H9 (cell line): ENCODE data around the gene LYRM9. TPM values are rescaled to one million over a fixed set of nuclear protein-coding genes. Genes with fewer than 3 reads are reported as not detected.

ENCODE experiments used
- DNase-seq: peaks from one replicate; pipeline ENCODE4 v3.0.0-alpha.2; 2017
- H2AFZ ChIP-seq: one replicate; pipeline ENCODE4 v1.6.1; 2013; ENCODE audit warnings: mild to moderate bottlenecking, low read length, control low read depth, moderate library complexity
- H2AK5ac ChIP-seq: 2 replicates; pipeline ENCODE4 v1.6.1; 2013; ENCODE audit warnings: low read length, control low read depth, mixed read lengths; ENCODE audit not compliant: insufficient read length
- H2BK120ac ChIP-seq: one replicate; pipeline ENCODE4 v1.6.1; 2013; ENCODE audit warnings: low read depth, mild to moderate bottlenecking, low read length, control low read depth, inconsistent platforms; ENCODE audit not compliant: poor library complexity, severe bottlenecking
- H2BK12ac ChIP-seq: 2 replicates; pipeline ENCODE4 v1.6.1; 2013; ENCODE audit warnings: low read length, control low read depth, mixed read lengths, low read depth; ENCODE audit not compliant: insufficient read length
- H2BK15ac ChIP-seq: 2 replicates; pipeline ENCODE4 v1.6.1; 2013; ENCODE audit warnings: low read depth, low read length, control low read depth
- H2BK20ac ChIP-seq: one replicate; pipeline ENCODE4 v1.6.1; 2013; ENCODE audit warnings: low read depth, mild to moderate bottlenecking, low read length, control low read depth, inconsistent platforms; ENCODE audit not compliant: poor library complexity, severe bottlenecking
- H2BK5ac ChIP-seq: 2 replicates; pipeline ENCODE4 v1.6.1; 2013; ENCODE audit warnings: low read length, control low read depth, mixed read lengths; ENCODE audit not compliant: insufficient read length
- H3K14ac ChIP-seq: 2 replicates; pipeline ENCODE4 v1.6.1; 2013; ENCODE audit warnings: low read length, control low read depth; ENCODE audit not compliant: insufficient read depth
- H3K18ac ChIP-seq: 2 replicates; pipeline ENCODE4 v1.6.1; 2013; ENCODE audit warnings: low read depth, mild to moderate bottlenecking, mixed read lengths, low read length, control low read depth; ENCODE audit not compliant: insufficient read length
- H3K23ac ChIP-seq: 2 replicates; pipeline ENCODE4 v1.6.1; 2013; ENCODE audit warnings: low read length, control low read depth, mixed read lengths, low read depth; ENCODE audit not compliant: insufficient read length
- H3K23me2 ChIP-seq: 2 replicates; pipeline ENCODE4 v1.6.1; 2013; ENCODE audit warnings: low read depth, mild to moderate bottlenecking, mixed read lengths, low read length, control low read depth; ENCODE audit not compliant: insufficient read length, poor library complexity, severe bottlenecking
- H3K27ac ChIP-seq: 2 replicates; pipeline ENCODE4 v1.5.1; 2013; ENCODE audit warnings: low read length, control low read depth, mixed read lengths, low read depth; ENCODE audit not compliant: insufficient read length
- H3K27me3 ChIP-seq: 2 replicates; pipeline ENCODE4 v1.6.1; 2013; ENCODE audit warnings: low read length, control low read depth, inconsistent platforms; ENCODE audit not compliant: insufficient read depth
- H3K4ac ChIP-seq: 2 replicates; pipeline ENCODE4 v1.6.1; 2013; ENCODE audit warnings: low read depth, mild to moderate bottlenecking, control low read depth, inconsistent platforms, low read length, moderate library complexity
- H3K4me1 ChIP-seq: 2 replicates; pipeline ENCODE4 v1.6.1; 2013; ENCODE audit warnings: low read length, control low read depth, inconsistent platforms; ENCODE audit not compliant: insufficient read depth
- H3K4me2 ChIP-seq: 2 replicates; pipeline ENCODE4 v1.6.1; 2013; ENCODE audit warnings: low read length, control low read depth, mixed read lengths; ENCODE audit not compliant: insufficient read length, insufficient read depth
- H3K56ac ChIP-seq: 2 replicates; pipeline ENCODE4 v1.6.1; 2013; ENCODE audit warnings: low read depth, mild to moderate bottlenecking, mixed read lengths, low read length, control low read depth; ENCODE audit not compliant: insufficient read length
- H3K79me1 ChIP-seq: 2 replicates; pipeline ENCODE4 v1.6.1; 2013; ENCODE audit warnings: low read depth, mild to moderate bottlenecking, moderate library complexity, low read length, control low read depth, inconsistent platforms; ENCODE audit not compliant: insufficient read depth, poor library complexity, severe bottlenecking
- H3K79me2 ChIP-seq: 2 replicates; pipeline ENCODE4 v1.6.1; 2013; ENCODE audit warnings: low read length, control low read depth, inconsistent platforms; ENCODE audit not compliant: insufficient read depth
- H3K9ac ChIP-seq: 2 replicates; pipeline ENCODE4 v1.6.1; 2013; ENCODE audit warnings: low read length, control low read depth, mixed read lengths; ENCODE audit not compliant: insufficient read length; ENCODE audit errors: extremely low read depth
- H3K9me3 ChIP-seq: one replicate; pipeline ENCODE4 v1.6.1; 2013; ENCODE audit warnings: low read depth, low read length, inconsistent platforms; ENCODE audit not compliant: control insufficient read depth
- H3T11ph ChIP-seq: one replicate; pipeline ENCODE4 v1.6.1; 2013; ENCODE audit warnings: mild to moderate bottlenecking, low read length, control low read depth, inconsistent platforms
- H4K20me1 ChIP-seq: one replicate; pipeline ENCODE4 v1.6.1; 2013; ENCODE audit not compliant: control insufficient read depth, insufficient read length, insufficient read depth
- H4K5ac ChIP-seq: 2 replicates; pipeline ENCODE4 v1.6.1; 2013; ENCODE audit warnings: low read depth, mild to moderate bottlenecking, mixed read lengths, low read length, control low read depth; ENCODE audit not compliant: insufficient read length
- H4K8ac ChIP-seq: replicated peaks from 2 replicates; pipeline ENCODE4 v1.6.1; 2013; ENCODE audit warnings: low read length, control low read depth, mixed read lengths, low read depth; ENCODE audit not compliant: insufficient read length
- H4K91ac ChIP-seq: 2 replicates; pipeline ENCODE4 v1.6.1; 2013; ENCODE audit warnings: low read depth, mild to moderate bottlenecking, moderate library complexity, mixed read lengths, low read length, control low read depth; ENCODE audit not compliant: insufficient read length
- H3K27ac Mint-ChIP-seq, 3 experiments: 2 replicates in 2 of 3; 3 replicates in 1 of 3; pipeline ENCODE4 v1.8.0; 2020 to 2021; ENCODE audit warnings: mixed read lengths in 3 of 3, mild to moderate bottlenecking in 1 of 3, moderate library complexity in 1 of 3
- H3K27me3 Mint-ChIP-seq: 2 replicates; pipeline ENCODE4 v1.8.0; 2021; ENCODE audit warnings: low read depth, mild to moderate bottlenecking, moderate library complexity, mixed read lengths
- H3K36me3 Mint-ChIP-seq, 3 experiments: 2 replicates in 2 of 3; 3 replicates in 1 of 3; pipeline ENCODE4 v1.8.0; 2020 to 2021; ENCODE audit warnings: low read depth in 3 of 3, mixed read lengths in 3 of 3; ENCODE audit not compliant: insufficient read depth in 1 of 3
- H3K4me1 Mint-ChIP-seq, 2 experiments: 2 replicates each; pipeline ENCODE4 v1.8.0; 2020; ENCODE audit warnings: mixed read lengths in 2 of 2
- H3K4me3 Mint-ChIP-seq, 2 experiments: 2 replicates in 1 of 2; 3 replicates in 1 of 2; pipeline ENCODE4 v1.8.0; 2020 to 2021; ENCODE audit warnings: mild to moderate bottlenecking in 2 of 2, mixed read lengths in 2 of 2, moderate library complexity in 1 of 2
- H3K9me3 Mint-ChIP-seq, 2 experiments: 2 replicates in 1 of 2; 3 replicates in 1 of 2; pipeline ENCODE4 v1.8.0; 2020; ENCODE audit warnings: mild to moderate bottlenecking in 2 of 2, mixed read lengths in 2 of 2, moderate library complexity in 1 of 2
- WGBS: extraction: QIAGEN DNeasy Blood & Tissue Kit; methylation state at CpG from one replicate; pipeline ENCODE4 v1.1.7; 2013; ENCODE audit warnings: missing lambda C conversion rate, low lambda C conversion rate, mixed read lengths; ENCODE audit not compliant: insufficient read length; ENCODE audit errors: extremely low coverage; 5-methylcytosine and 5-hydroxymethylcytosine counted together
- total RNA-seq: library from RNA; stranded (reverse); gene quantifications from 2 replicates; pipeline ENCODE4 v1.2.1, GENCODE V29; 2021
- TF ChIP-seq, protein P1 (sequence below): fragments of 200-600 bp; sonication (generic); conservative IDR thresholded peaks from 3 replicates; pipeline ENCODE4 v1.8.0; 2021; ENCODE audit warnings: antibody characterized with exemption, mild to moderate bottlenecking

The LYRM9 gene
- total RNA-seq, 1 experiment from 2014 or later: 2.2 TPM

DNA sequence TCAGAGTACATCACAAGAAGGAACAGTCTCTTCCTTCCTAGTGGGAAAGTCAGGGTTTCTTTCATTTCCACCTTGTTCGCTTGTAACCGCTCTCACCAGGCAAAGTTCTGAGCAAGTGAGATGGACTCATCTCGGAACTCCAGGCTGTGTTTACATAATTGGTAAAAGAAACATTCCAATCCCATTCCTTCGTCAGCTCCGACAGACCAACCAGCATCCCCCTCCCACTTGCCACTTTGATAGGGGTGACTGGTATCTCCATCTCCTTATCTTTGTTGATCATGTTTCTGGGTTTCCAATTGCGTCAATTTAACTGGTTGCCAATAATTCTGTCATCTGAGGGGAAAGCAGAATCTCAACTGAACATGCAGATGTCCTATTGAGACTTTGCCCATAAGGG, 36.8 kb upstream of the LYRM9 start:
- Mint-ChIP-seq H3K4me1 (peaks cover 8 to 14% of the 10 kb centered on the region in 2 experiments), H3K4me3 (no peak overlapping the region), H3K9me3 (peaks cover 7 to 8% of the 10 kb centered on the region in 2 experiments; a peak in 4 of 5 replicates), H3K36me3 (peaks cover 0 to 2% (median 0%) of the 10 kb centered on the region in 3 experiments; a peak in 2 of 7 replicates), H3K27ac (no peak overlapping the region), H3K27me3 (peaks cover 21% of the 10 kb centered on the region)
- Histone ChIP-seq H3K18ac (no peak overlapping the region), H3K79me1 (no peaks in the 10 kb centered on the region), H2BK15ac (no peak overlapping the region), H3K9ac (no peak overlapping the region), H2BK5ac (no peak overlapping the region), H3K79me2 (no peaks in the 10 kb centered on the region), H4K5ac (no peak overlapping the region), H3K4me1 (peaks cover 3% of the 10 kb centered on the region; the same call in 1 of the 2 replicates), H2BK12ac (no peak overlapping the region), H3K4ac (no peak overlapping the region), H3K4me2 (no peak overlapping the region), H4K20me1 (no peaks in the 10 kb centered on the region), H3K23me2 (no peaks in the 10 kb centered on the region), H4K91ac (no peak overlapping the region), H2BK20ac (no peak overlapping the region), H3K14ac (no peak overlapping the region), H3K27ac (no peak overlapping the region), H2AK5ac (no peak overlapping the region), H3K9me3 (no peaks in the 10 kb centered on the region), H4K8ac (no peak overlapping the region), H3K27me3 (no peaks in the 10 kb centered on the region), H3K23ac (no peak overlapping the region), H2BK120ac (no peak overlapping the region), H3K56ac (no peak overlapping the region), H2AFZ (no peak overlapping the region), H3T11ph (no peak overlapping the region)
- DNase-seq: no peak
- TF ChIP-seq, protein P1, sequence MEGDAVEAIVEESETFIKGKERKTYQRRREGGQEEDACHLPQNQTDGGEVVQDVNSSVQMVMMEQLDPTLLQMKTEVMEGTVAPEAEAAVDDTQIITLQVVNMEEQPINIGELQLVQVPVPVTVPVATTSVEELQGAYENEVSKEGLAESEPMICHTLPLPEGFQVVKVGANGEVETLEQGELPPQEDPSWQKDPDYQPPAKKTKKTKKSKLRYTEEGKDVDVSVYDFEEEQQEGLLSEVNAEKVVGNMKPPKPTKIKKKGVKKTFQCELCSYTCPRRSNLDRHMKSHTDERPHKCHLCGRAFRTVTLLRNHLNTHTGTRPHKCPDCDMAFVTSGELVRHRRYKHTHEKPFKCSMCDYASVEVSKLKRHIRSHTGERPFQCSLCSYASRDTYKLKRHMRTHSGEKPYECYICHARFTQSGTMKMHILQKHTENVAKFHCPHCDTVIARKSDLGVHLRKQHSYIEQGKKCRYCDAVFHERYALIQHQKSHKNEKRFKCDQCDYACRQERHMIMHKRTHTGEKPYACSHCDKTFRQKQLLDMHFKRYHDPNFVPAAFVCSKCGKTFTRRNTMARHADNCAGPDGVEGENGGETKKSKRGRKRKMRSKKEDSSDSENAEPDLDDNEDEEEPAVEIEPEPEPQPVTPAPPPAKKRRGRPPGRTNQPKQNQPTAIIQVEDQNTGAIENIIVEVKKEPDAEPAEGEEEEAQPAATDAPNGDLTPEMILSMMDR: no peak
- no CpG with 5 or more reads among the region's 6 CpGs for WGBS
